Stimulated activated naive CD4-positive, alpha-beta T cell treated with Interleukin-2 at 50 U/mL for 16 hours (primary cell): ENCODE data around the gene PDIA2.
"Not testable (repeated sequence)": the region's sequence is repeated elsewhere in the genome, so short reads cannot be mapped to it uniquely, and the experiment has no call there.

Experiments used
- DNase-seq: peaks from one replicate; lab custom pipeline; 2025; lab: John Stamatoyannopoulos, UW

PDIA2 gene

GRCh38 chr16:263182-263774 lies 19.7 kb upstream of the PDIA2 start:
- DNase-seq, result no peak

GRCh38 chr16:263944-264343 lies 19.0 kb upstream of the PDIA2 start:
- no peak for DNase-seq

- no peak for DNase-seq
Measured at GRCh38 chr16:264440-264951, 18.5 kb upstream of the PDIA2 start.

- DNase-seq, result no peak
Measured at GRCh38 chr16:265002-265529, 17.9 kb upstream of the PDIA2 start.

- peak; percentile 10 for DNase-seq
Measured at GRCh38 chr16:265711-266110, 17.3 kb upstream of the PDIA2 start.

GRCh38 chr16:266258-267164 lies 16.5 kb upstream of the PDIA2 start:
- DNase-seq, result no peak

- not testable (repeated sequence) for DNase-seq
Measured at GRCh38 chr16:267562-267961, 15.4 kb upstream of the PDIA2 start.

DNA sequence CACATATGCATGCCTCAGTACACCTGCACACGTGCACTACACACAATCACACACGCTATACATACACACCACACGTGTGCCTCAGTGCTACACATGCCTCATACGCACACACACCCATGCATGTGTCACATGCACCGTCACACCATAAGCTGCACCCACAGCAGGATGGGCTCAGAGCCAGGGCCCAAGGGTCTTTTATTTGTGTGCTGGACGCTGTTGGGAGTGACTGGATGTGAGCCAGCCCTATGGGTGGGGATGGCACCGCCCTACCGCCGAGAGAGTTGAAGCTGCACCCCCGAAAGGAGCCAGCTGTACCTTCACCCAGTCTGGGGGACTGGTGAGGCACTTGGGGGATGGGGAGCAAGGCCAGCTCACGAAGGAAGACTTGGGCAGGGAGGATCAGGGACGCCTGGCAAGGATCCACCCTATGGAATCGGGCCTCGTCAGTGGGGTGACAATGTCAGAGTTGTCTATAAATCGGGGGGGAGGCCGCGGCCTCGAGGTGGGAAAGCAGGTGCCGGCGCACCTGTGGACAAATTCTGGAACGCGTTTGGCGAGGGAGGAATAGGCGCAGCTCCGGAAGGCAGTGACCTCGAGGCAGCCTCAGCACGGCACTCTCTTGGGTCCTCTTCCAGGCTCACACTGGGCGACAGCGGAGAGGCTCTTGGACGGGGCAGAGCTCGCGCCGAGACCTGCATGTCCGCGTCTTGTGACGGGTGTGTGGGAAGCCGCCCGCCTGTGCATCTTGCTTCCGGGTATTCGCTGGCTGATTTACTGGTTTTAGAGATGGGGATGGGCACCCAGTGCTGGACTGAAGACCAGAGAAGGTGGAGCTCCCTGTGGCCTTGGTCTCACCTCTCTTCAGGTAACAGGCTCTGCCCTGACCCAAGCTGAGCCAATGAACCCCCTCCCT lies 14.6 kb upstream of the PDIA2 start:
- DNase-seq, result no peak

DNA sequence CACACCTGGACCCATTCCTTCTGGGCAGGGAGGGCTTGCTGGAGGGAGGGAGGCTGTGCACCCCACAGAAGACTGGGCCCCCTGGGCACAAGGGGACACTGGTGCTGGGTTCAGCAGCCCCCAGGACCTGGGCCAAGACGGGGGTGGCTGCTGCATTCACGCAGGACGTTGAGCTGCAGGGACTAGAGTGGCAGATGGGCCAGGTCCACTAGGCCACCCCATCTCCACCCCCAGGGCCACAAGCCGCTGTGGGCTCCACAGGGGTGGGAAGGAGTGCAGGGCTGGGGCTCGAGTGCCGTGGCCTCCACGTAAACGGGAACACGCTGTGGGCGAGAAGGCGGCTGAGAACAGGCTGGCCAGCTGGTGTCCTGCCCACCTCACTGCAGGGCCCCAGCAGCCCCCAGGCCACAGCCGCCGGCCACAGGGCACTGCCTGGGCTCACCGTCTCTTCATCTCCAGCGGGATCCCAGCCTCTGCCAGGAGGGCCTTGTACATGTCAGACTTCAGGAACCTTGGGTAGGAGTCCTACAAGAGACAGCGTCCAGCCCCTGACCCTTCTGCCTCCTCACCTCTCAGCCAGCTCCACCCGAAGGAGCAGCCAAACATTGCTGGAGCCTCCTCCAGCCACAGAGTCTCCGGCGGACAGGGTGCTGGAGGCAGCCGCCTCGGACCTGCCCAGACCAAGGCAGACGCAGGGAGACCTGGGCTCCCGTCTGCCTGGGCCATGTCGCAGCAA lies 13.7 kb upstream of the PDIA2 start:
- no peak for DNase-seq

DNA sequence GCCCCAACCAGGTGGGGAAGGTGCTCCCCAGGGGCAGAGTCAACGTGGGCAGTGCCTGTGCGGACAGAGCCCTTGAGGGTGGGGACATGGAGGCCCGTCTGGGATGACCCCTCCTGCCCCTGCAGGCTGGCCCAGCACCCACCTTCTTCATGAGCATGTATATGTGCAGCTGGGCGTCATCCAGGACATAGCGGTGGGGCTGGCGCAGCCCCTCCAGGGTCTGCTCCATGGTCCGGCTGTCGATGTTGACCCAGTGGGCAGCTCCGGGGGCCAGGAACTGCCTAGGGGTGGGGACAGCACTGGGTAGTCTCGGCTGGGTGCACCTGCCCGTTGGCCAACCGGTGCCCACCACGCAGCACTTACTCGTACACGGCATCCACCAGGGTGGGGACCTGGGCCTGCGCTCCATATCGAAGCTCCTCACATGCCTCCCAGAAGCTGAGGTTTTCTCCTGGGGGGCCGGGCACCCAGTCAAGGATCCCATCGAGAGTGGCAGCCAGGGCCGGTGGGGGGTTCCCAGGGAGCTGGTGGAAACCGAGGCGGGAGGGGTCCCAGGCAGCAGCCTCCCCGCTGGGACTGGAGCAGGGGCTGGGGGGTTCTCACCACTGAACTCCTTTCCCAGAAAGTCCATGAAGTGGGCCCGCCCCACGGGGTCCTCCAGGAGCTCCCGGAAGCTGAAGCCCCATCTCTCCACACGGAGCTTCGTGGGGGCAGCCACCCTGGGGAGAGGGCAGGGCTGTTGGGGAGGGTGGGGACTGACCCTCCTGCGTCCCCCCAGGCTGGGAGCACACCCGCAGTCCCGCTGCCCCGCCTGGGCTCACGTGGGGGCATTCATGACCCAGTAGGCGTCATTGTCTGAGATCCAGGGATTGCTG lies 12.3 kb upstream of the PDIA2 start:
- no peak for DNase-seq

DNA sequence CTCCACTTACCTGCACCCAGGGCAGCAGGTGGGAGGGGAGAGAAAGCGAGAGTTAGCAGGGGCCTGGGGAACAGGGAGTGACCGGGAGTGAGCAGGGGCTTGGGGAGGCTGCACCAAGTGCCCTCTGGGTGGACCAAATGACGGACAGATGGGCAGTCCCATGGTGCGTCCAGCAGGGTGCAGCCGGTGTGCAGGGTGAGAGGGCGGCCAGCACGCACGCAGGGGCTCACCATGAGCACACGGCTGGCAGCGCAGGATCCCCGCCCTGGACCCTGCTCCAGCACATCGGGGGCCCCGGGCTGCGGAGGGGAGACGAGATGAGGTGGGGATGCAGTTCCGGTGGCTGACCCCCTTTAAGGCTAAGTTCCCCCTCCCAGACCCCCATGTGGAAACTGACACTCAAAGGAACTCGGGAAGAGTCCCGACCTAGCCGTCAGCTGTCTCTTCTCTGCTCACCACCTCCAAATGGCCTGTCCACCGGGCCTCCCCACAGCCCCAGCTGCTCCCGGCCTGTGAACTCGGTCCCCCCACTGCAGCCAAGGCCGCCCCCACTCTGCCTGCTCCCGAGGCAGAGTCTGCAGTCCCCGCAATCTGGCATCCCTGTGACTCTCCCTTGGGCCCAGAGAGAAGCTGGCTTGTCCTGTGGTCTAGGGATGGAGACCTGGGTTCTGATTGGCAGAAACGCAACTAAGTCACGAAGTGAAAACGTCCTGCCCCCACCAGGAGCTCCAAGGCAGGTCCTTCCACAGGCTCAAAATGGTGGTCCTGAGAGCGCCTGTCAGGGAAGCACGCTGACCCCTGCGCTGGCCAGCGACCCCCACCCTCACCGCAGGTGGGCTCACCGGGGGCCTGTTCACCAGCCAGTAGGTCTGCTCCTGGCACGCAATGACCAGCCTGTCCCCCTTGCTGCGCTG lies 10.1 kb upstream of the PDIA2 start:
- no peak for DNase-seq

DNA sequence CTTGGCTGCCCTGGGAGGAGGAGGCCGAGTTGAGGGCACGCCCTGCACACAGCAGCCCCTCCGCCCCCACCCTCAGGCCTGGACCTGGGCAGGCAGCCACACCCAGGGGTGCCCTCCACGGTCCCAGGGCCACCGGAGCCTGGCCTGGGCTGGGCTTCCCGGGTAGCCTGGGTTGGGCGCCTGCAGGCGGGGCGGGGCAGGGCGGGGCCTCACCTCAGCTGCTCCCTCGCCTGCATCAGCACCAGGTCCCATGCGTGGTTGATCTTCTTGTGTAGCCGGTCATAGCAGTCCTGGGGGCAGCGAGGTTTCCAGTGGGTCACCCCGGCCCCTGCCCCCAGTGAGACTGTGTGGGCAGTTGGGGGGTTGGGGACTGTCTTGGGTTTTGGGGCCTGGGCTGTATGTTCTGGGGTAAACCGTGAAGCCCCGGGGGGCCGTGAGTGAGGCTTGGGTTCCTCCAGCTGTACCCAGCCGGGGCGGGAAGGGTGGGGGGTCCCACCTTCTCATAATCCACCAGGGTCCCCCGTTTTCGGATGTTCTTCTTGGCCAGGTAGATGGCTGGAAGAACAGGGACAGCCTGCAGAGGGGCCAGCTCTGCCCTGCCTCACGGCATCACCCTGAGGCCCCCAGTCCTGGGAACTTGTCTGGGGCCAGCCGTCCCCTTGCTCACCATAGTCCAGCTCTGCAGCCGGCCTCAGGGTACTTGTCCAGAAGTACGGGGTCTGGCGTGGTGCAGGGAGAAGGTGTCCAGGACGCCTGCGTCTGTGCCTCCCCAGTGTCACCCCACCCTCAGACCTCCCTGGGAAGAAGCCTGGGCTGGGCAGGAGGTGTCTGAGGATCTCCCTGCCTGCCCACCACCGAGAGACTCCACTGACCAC lies 9.2 kb upstream of the PDIA2 start:
- no peak for DNase-seq

- no peak for DNase-seq
Measured at GRCh38 chr16:275041-275641, 7.8 kb upstream of the PDIA2 start.

DNA sequence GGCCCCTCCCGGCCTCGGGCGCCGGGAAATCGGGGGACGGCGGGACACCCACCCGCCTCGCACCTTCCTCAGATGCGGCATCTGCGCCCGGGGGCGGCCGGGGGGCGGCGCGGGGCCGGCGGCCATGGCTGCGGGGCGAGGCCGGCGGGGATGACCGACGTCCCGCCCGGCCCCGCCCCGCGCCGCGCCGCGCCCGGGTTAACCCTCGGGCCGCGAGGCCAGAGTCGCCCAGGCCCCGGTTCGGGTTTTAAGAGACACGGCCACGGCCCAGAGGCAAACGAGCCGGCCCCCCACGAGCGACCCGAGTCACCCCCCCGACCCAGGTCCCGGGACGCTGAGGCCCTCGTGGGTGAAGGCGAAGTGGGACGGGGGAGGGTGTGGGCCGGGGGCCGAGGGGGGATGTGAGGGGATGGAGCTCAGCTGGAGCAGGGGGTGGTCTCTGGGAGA lies 7.2 kb upstream of the PDIA2 start, which contains the start of gene RGS11:
RGS11 (minus strand) TSS at position 159 of the 447 bp plus-strand sequence; CDS start at position 126, 33 bp downstream.
- no peak for DNase-seq

DNA sequence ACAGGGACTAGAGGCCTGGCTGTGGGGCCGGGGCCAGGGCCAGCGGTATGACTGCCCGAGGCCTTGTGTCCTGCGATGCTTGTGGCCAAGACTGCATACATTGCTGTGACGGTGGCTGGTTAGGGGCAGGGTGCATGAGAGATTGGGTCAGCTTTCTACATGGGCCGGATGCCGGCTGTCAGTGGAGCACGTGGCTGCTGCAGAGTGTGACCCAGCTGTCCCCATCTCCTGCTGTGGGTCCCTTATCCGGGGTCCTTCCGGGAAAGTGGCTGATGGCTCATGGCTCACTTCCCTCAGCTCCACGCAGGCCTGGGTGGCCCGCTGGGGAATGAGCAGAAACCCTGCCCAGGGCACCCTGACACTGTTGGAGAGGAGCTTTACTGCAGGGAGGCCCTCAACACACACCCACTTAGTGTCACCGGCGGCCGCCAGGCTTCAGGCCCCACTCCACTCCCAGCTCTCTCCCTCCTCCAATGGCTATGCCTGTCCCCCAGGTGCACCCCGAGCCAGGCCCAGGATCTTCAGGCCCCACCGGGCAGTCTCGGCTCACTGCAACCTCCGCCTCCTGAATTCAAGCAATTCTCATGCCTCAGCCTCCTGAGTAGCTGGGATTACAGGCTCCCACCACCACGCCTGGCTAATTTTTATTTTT lies 6.4 kb upstream of the PDIA2 start:
- DNase-seq, result no peak

GRCh38 chr16:278863-279366 lies 4.0 kb upstream of the PDIA2 start:
- no peak for DNase-seq

GRCh38 chr16:279531-279930 lies 3.4 kb upstream of the PDIA2 start:
- DNase-seq, result no peak
